Stimulated activated CD4-positive, alpha-beta T cell treated with anti-CD3 and anti-CD28 coated beads, Interleukin-2, amount 100 ng/mL, for 24 hours (primary cell): ENCODE data around the gene UGCG.
"Not testable (repeated sequence)": the region's sequence is repeated elsewhere in the genome, so short reads cannot be mapped to it uniquely, and the experiment has no call there.

Experiments used
- DNase-seq, 2 donors: peaks; one replicate each; pipeline ENCODE4 v3.0.0-alpha.2; 2020

Gene UGCG

DNA sequence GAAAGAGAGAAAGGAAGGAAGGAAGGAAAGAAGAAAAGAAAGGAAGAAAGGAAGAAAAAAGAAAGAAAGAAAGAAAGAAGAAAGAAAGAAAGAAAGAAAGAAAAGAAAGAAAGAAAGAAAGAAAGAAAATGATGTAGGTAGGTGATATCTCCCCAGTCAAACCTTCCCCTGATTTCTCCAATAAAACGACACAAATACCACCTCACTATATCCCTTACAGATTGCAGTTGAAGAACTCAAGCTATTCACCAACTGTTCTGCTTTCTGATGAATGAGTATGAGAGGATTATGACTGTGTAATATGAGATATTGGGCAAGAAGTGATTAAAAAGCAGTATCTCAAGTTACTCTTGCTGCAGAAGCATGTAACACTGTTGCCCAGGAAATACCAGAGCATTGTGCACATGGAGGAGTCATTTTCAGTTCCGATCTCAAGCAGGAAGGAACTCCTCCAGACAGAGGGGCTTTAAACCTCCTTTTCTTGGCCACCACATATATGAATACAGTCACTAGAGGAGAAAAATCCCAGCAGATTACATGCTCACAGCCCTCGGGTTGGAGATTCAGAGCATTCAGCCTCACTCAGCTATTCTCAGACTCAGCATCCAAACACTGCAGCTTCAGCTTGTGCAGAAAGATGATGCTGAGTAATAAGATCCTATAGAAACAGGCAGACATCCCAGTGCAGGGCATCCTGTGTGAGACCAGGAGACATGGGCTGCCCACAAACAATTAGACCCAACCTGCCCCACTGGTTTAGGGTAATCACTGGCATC is 61.4 kb downstream of the UGCG start:
- DNase-seq, result no peak

GRCh38 chr9:111959468-111960359 is 63.1 kb downstream of the UGCG start:
- DNase-seq, result no peak

- not testable (repeated sequence) for DNase-seq
Observed at GRCh38 chr9:111960485-111960884, 63.9 kb downstream of the UGCG start.

DNA sequence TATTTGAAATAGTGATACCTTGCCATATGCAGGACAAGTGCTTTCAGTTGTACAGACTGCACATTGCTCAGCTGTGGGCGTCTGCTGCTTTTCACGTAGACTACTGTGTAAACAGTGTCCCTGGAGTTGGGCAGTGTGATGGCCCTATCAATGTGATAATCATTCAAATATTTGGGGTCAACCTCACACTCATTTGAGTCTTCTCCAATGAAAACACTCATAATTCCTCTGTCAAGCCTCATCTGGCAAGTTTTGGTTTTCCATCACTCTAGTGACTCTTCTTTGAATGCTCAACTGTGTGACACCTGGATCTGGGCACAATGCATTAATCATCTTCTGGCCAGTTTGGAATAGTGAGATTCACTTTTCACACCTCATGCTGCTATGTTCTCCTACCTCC is 64.4 kb downstream of the UGCG start:
- no peak for DNase-seq

GRCh38 chr9:111961575-111961974 is 65.0 kb downstream of the UGCG start:
- no peak for DNase-seq

DNA sequence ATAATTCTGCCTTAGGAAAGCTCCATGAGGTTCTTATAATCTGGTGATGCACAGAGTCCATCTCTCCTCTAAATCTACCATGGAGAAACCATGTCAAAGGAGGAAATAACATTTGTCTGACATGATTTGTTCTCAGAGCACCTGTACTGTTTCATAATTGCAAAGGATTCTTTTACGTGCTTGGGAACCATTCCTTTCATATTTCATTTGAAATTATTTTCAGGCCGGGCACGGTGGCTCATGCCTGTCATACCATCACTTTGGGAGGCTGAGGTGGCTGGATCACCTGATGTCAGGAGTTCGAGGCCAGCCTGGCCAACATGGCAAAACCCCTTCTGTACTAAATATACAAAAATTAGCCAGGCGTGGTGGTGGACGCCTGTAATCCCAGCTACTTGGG is 65.4 kb downstream of the UGCG start:
- no peak for DNase-seq

GRCh38 chr9:111963995-111964394 is 67.4 kb downstream of the UGCG start:
- no peak for DNase-seq

- DNase-seq, result no peak
Observed at GRCh38 chr9:111965566-111966019, 69.0 kb downstream of the UGCG start.

DNA sequence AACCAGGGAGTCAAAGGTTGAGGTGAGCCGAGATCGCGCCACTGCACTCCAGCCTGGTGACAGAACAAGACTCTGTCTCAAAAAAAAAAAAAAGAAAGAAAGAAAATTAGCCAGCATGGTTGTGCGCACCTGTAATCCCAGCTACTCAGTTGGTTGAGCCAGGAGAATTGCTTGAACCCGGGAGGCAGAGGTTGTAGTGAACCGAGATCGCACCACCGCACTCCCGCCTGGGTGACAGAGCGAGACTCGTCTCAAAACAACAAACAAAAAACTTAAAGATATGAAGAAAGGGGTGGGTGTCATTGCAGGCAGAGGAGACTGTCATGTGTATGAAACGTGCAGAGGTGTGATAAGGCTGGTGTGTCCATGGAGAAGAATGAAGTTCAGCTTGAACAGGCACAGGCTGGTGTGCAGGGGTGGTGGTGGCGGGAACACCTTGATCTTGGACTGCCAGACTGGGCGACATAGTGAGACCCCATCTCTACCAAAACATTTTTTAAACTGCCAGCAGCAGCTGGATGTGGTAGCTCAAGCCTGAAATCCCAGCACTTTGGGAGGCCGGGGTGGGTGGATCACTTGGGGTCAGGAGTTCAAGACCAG is 69.6 kb downstream of the UGCG start:
- no peak for DNase-seq

GRCh38 chr9:111966861-111967291 is 70.3 kb downstream of the UGCG start:
- no peak for DNase-seq

DNA sequence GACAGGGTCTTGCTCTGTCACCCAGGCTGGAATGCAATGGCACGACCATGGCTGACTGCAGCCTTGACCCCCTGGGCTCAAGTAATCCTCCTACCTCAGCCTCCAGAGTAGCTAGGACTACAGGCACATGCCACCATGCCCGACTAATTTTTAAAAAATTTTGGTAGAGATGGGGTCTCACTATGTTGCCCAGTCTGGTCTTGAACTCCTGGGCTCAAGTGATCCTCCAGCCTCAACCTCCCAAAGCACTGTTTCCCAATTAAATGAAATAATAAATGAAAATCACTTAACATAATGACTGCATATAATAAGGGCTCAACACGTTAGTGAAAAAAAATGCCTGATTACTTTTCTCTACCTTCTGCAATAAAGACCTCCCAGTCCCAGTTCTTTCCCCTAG is 71.0 kb downstream of the UGCG start:
- no peak for DNase-seq

- no peak for DNase-seq
Observed at GRCh38 chr9:111969061-111969460, 72.4 kb downstream of the UGCG start.

GRCh38 chr9:111969622-111970021 is 73.0 kb downstream of the UGCG start:
- no peak for DNase-seq

DNA sequence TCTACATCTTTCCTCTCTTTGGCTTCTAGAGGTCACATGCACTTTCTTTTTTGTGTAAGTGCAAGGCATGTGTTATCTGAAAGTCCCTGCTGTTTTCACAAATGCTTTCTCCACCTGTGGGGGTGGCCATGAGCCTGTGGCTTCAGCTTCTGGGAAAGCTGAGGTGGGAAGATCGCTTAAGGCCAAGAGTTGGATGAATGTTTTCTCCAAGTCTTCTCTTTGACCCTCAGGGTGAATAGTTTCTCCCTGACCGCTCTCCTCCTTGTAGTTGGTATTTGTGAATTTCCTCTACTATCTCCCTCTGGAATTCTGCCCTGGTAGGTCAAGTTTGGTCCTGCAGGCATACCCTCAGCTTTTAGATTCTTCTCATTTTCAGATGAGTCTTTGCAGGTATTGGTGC is 74.2 kb downstream of the UGCG start:
- DNase-seq, result no peak

- no peak for DNase-seq
Observed at GRCh38 chr9:111974092-111974681, 77.6 kb downstream of the UGCG start.

DNA sequence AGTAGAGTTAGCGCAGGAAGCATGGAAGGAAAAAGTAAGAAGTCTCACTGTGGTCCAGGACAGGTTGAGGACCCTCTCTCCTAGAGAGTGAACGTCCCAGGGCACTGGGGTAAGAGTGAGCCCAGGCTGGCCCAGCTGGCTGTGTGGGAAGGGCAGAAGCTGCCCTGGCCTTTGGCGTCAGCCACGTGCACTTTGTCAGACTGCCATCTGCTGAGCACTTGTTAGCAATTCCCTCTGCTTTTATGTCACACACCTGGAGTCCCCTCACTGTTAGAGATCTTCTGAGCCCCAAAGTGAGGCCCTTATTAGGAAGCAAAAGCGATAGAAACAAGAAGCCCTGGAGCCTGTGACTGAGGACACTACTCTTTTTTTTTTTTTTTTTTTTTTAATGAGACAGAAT is 79.1 kb downstream of the UGCG start:
- DNase-seq, result no peak

- no peak for DNase-seq
Observed at GRCh38 chr9:111978616-111979015, 82.0 kb downstream of the UGCG start.

DNA sequence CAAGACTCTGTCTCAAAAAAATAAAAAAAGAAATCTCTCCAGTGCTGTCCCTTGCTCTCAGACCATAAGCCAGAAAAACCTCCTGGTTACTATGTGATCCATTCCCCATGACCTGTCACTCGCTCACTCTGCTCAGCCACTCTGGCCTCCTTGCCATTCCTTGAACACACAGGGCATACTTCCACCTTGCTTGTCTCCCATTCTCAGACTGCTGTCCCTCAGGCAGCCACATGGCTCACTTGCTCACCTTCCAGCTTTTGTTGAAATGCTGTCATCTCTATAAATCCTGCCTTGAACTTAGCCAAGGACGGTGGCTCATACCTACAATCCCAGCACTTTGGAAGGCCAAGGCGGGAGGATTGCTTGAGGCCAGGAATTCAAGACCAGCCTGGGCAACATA is 82.9 kb downstream of the UGCG start:
- DNase-seq, result no peak

DNA sequence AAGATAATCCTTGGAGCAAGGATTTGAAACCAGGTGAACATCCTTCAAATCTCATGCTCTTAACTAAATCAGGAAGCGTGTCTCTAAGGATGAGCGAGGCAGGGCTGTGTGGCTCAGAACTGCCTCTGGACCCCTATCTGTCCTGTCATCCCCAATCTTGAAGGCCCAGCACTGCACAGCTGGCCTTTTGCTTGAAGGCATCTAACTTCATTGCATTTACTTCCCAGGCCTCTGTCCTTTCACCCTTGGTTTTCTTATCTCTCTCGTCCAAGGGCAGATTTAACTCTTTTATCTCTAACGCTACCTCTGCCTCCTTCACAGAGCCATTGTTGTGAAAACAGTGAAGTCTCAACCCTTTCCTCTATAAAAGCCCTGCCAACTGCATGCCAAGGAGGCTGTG is 83.8 kb downstream of the UGCG start:
- no peak for DNase-seq

GRCh38 chr9:111983484-111983908 is 86.9 kb downstream of the UGCG start:
- no peak for DNase-seq

DNA sequence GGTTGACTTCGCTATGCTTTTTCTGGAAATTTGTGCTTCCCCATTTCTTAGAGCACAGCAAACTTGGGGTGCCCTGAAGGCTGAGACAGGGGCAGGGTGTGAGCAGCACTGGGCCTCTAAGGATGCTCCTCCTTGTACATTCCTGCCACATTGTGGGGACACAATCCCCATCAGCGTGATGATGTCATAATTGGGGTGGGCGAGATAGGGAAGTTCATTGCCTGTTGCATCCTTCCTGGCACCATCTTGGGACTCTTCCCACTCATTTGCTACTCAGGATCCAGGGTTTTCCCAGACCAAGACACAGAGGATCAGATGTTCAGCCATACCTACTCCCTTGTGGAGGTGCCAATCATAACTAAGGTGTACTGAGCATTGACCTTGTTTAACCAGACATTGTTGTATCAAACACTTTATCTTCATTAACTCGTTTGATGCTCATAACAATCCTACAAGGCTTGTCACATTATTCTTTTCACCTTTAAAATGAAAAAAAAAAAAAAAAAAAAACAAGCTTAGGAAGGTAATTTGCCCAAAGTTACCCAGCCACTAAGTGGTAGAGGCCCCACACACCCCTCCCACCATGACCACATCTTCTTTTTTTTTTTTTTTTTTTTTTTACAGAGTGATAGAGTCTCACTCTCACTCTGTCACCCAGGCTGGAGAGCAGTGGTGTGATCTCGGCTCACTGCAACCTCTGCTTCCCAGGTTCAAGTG is 87.6 kb downstream of the UGCG start:
- no peak for DNase-seq
